Measurements from ENCODE around the gene SUCLG2.

The SUCLG2 gene

GRCh38 chr3:67495751-67496150, 158.7 kb downstream of the SUCLG2 start:
- no peak for DNase-seq

DNA sequence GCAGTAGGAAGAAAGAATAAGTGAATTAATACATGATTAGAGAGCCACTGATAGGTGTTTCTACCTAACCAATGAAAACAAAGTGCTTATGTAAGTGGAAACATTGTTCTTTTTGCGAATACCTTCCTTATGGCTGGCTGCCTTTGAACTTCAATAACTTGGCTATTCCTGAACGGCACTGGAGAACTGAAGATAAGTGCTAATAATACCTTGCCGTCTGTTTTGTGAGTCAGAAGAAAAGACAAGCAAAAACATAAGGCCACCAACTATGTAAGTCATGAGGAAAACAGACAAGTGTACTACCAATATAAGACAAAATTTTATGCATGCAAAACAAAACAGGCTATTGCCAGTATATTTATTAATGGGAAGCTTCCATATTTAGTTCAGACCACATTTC, 160.6 kb downstream of the SUCLG2 start:
- DNase-seq: no peak

DNA sequence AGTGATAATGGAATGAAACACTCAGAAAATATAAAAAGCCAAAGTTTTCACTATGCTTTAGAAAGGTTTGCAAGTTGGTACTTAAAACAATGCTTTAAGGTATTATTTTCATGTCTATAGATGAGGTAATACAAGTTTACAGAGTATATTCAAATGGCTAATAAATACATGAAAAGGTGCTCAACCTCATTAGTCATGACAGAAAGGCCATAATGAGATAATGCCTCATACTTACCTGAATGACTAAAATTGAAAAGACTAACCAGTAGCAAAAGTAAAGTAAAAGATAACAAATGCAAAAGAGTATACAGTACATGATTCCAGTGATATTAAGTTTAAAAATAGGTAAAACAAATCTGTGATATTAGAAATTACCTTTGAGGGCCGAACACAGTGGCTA, 163.8 kb downstream of the SUCLG2 start:
- no peak for DNase-seq

DNA sequence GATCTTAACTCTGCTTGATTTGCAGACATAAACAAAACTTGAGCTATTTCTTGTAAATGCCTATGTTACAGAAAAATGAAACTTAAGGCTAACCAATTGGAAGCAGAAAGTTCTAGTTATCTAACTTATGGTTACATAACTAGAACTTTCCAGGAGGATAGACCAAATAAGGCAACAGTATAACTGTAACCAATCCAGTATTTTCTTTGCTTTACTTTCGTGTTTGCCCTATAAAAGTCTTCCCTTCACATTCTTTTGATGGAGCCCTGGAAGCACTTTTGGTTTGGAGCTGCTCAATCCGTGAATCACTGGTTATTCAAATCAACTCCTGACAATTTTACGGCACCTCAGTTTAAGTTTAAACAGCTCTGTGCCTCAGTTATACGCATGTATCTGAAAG, 164.6 kb downstream of the SUCLG2 start:
- DNase-seq: no peak

GRCh38 chr3:67487564-67488114, 166.8 kb downstream of the SUCLG2 start:
- no peak for DNase-seq

GRCh38 chr3:67486883-67487282, 167.5 kb downstream of the SUCLG2 start:
- no peak for DNase-seq

GRCh38 chr3:67484085-67484484, 170.3 kb downstream of the SUCLG2 start:
- no peak for DNase-seq

DNA sequence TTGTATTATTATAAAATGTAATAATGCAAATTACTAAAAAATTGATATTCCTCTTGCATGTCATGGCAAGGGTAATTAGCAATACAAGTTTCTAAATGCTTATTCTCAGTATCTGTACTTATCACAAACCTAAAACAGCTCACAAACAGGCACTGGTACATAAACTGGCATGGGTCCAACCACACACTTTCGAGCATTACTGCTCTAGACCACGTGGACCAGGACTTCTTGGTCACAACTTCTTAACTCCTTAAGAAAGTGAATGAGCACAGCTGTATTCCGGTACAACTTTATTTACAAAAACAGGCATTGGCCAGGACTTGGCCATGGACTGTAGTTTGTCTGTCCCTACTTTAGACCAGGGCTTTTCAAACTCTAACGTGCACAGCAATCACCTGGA, 173.3 kb downstream of the SUCLG2 start:
- no peak for DNase-seq

GRCh38 chr3:67478423-67478822, 176.0 kb downstream of the SUCLG2 start:
- no peak for DNase-seq

DNA sequence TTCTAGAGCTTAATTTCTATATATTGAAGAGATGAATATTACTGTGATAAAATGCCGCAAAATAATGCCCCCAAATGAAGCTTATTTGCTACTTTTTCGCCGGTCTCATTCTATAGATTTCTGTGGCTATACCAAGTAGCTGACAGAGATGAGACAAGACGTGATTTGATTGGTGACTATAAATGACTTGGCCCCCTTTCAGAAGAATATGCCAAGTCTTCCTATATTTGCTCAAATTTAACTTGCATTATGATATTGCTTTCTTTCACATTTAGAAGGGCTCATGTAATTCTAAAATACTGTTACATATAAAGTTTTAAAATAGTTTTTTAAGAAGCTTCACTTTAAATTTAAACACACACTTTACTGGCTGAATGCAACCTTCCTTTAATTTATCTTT, 180.1 kb downstream of the SUCLG2 start:
- no peak for DNase-seq

GRCh38 chr3:67472674-67473201, 181.7 kb downstream of the SUCLG2 start:
- DNase-seq: no peak

GRCh38 chr3:67470207-67470606, 184.2 kb downstream of the SUCLG2 start:
- DNase-seq: no peak

- no peak for DNase-seq
These were observed 185.9 kb downstream of the SUCLG2 start for GRCh38 chr3:67468511-67468910.

DNA sequence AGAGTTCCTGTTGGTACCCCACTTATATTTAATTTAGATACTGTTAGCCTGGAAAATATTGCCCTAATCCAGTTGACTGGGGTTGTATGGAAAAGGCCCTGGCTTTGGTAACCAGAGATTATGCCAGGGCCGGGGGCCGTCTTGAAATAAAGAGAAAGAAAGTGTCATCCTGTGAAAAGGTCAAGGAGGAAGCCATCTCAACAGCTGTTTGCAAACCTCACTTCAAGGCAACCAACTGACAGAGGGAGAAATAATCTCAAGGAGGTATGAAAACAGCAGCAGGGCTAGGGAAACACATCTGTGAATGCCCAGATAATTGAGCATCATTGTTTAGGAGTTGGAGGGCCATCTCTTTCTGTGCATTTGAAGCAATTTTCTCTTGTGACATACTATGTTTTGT, 190.8 kb downstream of the SUCLG2 start:
- no peak for DNase-seq

DNA sequence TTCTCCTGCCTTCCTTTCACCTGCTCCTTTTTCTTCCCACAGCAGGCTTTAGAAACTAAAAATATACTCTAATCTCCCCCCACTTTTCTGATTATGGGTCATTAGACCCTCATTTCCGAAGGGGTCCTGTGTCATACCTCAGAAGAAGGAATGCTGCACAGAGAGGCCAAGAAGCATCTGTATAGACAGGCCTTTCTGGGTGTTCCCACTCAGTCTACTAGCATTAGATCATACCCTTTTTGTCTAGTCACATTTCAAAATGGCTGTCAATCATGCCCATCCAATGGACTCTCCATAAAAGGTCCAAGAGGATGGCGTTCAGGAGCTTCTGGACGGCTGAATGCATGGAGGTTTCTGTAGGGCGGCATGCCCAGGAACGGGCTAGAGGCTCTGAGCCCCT, 192.2 kb downstream of the SUCLG2 start:
- no peak for DNase-seq

DNA sequence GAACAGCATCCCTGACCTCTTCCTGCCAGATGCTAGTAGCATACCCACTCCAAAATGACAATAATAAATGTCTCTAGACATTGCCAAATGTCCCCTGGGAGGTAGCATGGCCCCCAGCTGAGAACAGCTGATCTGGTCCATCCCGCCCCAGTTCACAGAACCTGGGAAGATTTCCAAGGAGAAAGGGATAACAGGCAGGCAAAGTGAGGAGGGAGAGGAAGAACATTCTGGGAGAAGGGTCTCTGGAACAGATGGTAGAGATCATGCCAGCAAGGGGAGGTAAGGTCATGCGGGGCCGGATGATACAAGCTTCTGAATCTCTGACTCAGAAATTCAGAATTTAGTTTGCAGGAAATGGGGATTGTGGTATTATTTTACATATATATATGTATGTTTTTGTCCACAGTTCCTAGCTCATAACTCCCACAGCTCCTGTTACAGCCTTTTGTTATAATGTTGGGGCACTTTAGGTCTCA, 192.7 kb downstream of the SUCLG2 start:
- DNase-seq: no peak

DNA sequence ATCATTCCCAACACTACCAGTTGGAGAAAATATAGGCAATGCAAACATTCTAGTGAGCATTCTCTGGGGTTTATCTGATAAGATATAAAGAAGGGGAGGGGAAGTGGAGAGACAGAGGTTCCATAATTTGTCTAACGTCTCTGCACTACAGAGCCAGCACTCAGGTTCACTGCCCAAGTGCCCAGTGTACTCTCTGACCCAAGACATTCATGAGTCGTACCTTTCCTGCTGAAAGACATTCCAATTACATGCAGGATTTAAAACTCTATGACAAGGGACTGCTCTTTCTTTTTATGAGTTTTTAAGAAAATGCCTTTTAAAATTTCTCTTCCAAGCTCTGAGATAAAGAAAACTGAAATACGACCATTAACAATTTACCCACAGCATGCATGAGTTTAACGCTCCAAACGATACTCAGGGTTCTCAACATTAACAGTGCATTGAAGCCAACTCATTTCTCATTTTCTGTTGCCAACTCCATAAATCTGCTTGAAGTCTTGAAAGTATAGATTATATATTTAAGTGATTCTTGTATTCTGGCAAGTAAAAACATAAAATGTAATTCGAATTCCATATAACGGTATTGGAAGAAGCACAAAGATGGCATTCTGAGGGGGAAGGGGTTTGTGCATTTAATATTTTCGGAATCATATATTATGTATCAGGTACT, 193.4 kb downstream of the SUCLG2 start:
- DNase-seq: no peak

DNA sequence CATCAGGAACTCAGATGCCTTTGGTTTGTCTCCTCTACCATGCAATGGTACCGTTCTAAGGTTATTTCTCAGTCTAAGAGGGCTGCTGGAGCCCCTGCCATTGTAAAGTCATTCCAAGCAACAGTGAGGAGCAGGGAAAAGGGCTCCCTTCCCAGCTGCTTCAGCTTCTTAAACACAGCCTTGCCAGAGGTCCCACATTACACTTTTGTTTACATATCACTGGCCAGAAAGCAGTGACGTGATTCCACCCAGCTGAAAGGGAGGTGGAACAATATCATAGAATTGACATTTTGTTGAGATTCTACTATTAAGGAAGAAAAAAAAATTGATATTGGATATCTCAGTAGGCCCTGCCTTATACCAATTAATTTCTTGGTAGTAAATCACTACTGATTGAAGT, 194.6 kb downstream of the SUCLG2 start:
- no peak for DNase-seq

GRCh38 chr3:67458896-67459530, 195.4 kb downstream of the SUCLG2 start:
- no peak for DNase-seq

GRCh38 chr3:67458408-67458807, 196.0 kb downstream of the SUCLG2 start:
- no peak for DNase-seq

DNA sequence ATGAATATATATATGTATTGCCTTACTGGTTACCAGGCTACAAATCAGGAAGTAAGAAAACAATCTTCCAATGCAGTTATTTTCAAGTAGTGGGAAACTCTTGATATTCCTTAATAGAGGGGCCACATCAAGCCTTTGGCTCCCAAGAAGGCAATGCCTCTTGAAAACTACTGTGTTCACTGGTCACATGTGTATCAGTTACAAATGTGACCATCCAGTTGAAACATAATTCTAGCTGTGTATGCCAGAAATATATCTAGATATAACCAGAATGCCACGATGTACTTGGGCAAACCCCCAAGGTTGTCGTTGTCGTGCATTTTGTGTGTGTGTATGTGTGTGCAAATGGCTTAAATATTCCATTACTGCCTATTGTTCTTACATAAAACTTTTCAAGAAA, 200.8 kb downstream of the SUCLG2 start:
- DNase-seq: no peak

- DNase-seq: no peak
These were observed 204.3 kb downstream of the SUCLG2 start for GRCh38 chr3:67450153-67450552.

DNA sequence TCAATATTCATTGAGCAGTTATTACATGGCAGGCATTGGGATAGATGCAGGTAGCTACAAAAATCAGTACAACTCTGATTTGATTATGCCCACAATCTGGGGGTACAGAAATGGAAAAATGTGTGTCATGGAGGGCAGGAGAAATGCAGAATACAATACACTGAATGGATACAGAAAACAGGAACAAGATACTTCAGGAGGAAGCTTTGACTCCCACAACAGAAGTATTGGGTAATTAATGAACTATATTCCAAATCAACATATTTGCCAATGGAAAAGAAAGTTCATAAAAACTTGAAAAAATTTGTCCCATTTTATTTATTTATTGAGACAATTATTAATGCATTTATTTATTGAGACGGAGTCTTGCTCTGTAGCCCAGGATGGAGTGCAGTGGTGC, 207.0 kb downstream of the SUCLG2 start:
- DNase-seq: no peak

GRCh38 chr3:67437789-67438188, 216.6 kb downstream of the SUCLG2 start:
- DNase-seq: no peak

Data from activated gamma-delta T cell (primary cell).